Measurements from ENCODE around the gene RNF212B. TPM values are rescaled to one million over a fixed set of nuclear protein-coding genes. Genes with fewer than 3 reads are reported as not detected.

Gene RNF212B
- total and polyA plus RNA-seq, 2 donors (not counting 3 experiments of a cell fraction or from before 2014, with no cell fraction given) = not detected

DNA sequence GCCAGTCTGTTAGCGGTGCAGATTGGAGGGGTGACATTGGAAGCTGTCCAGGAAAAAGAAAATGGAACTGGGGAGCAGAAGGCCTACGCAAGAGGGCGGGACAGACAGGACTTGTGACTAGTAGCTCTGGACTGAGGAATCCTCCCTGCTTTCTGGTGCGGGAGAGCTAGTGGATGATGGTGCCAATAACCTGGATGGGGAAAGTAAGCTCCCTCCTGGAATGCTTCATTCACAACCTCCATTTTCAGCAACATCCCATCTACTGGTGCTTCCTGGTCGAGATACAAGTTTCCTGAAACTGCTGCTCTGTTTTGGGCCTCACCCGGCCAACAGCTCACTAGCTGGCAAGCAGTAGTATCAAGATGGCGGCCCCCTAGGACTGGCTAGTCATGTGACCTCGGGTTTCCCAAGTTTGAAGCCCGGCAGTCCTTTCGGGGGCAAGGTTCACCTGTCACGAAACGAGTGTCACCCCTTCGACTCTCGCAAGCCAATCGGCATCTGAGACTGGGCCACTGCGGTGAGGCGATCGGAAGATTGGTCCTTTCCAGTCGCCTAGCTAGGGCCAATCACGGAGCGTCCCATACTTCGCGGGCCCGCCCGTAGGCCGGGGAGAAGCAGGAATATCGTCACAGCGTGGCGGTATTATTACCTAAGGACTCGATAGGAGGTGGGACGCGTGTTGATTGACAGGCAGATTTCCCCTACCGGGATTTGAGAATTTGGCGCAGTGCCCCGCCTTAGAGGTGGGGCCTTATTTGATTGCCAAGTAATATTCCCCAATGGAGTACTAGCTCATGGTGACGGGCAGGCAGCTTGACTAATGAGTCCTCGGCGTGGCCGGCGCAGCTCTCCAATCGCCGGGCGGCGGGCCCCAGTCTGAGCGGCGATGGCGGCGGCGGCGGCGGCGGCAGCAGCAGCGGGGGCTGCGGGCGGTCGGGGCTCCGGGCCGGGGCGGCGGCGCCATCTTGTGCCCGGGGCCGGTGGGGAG is 83.1 kb downstream of the RNF212B start, which contains the start of gene PABPN1:
TSS of gene PABPN1 (plus strand) at position 874 of the 988 bp plus-strand sequence. CDS start at position 887, 13 bp downstream.
- dilution Hi-C loops (cut with MboI; ENCODE audit: extremely low pct_ligation_motif_present, low sequenced_read_pairs) = no loop called here
- H4K20me1 ChIP-seq (replicated peaks; ENCODE audit: control insufficient read depth, extremely low read depth, insufficient read depth, low read length) = no peaks in the 10 kb centered on the region
- peak within 1 kb of the TSS; percentile 77 for H3K27ac ChIP-seq (ENCODE audit: insufficient read depth, low read depth, low read length)
- peak; percentile 98 for FAIRE-seq
- TSS peak; percentile 87 for BruUV-seq (replicated peaks)
- peaks cover 27% of the 10 kb centered on the region for H3K79me2 ChIP-seq (ENCODE audit: control insufficient read depth, insufficient read depth, low read length)
- peak within 1 kb of the TSS; percentile 90 to 97 (median 95) for H3K4me3 ChIP-seq (replicated peaks in 1 of 3; ENCODE audit: insufficient read depth in 1 of 3, low read depth in 1 of 3, low read length in 3 of 3)
- H3K4me1 ChIP-seq (ENCODE audit: control insufficient read depth, extremely low read depth, insufficient read depth, low read length) = peaks cover 16% of the 10 kb centered on the region
- no peaks in the 10 kb centered on the region for H3K9me1 ChIP-seq (replicated peaks; ENCODE audit: control insufficient read depth, extremely low read depth, insufficient read depth, low read length)
- peak; percentile 100 for DNase-seq (ENCODE audit: low read depth, low spot score)
- intact Hi-C loops (cut with micrococcal nuclease) = loop anchor here (1.0 to 2.0 kb wide), 5 partner anchors 15 to 226 kb away; partner anchors contain the start of genes ACIN1, BCL2L2, C14orf119 and HOMEZ
- peak within 1 kb of the TSS; percentile 64 for H3K4me2 ChIP-seq (ENCODE audit: insufficient read depth, low read length)
- peak within 1 kb of the TSS; percentile 96 for H3K9ac ChIP-seq (replicated peaks; ENCODE audit: extremely low read depth, insufficient read depth, low read length)
- no peaks in the 10 kb centered on the region for H3K27me3 ChIP-seq (ENCODE audit: control insufficient read depth in 2 of 2, insufficient read depth in 2 of 2, low read length in 2 of 2)
- no peaks in the 10 kb centered on the region for H3K9me3 ChIP-seq (replicated peaks; ENCODE audit: control insufficient read depth, insufficient read depth, low read length)
- TF ChIP-seq POLR2AphosphoS5 (IDR thresholded peaks at IDR 0.05; ENCODE audit: insufficient read depth, low read depth, low read length) (peak; percentile 71), GATA2 (IDR thresholded peaks at IDR 0.05; ENCODE audit: insufficient read depth, insufficient read length, low read depth, low read length) (no peak), FOS (IDR thresholded peaks at IDR 0.05; ENCODE audit: borderline replicate concordance, insufficient read depth, low read length) (no peak), EZH2 (IDR thresholded peaks at IDR 0.05; ENCODE audit: borderline replicate concordance, low read depth, low read length, severe bottlenecking) (no peak), JUN (IDR thresholded peaks at IDR 0.05; ENCODE audit: borderline replicate concordance, insufficient read depth, insufficient read length, low read depth) (no peak), POLR2A (IDR thresholded peaks at IDR 0.05; ENCODE audit: low read depth, low read length) (peak; percentile 1), MYC (IDR thresholded peaks at IDR 0.05; ENCODE audit: low read depth, low read length) (no peak)
- TF ChIP-seq, protein P1, sequence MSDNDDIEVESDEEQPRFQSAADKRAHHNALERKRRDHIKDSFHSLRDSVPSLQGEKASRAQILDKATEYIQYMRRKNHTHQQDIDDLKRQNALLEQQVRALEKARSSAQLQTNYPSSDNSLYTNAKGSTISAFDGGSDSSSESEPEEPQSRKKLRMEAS (IDR thresholded peaks at IDR 0.05; ENCODE audit: insufficient read depth, insufficient read length) = peak; percentile 37
- TF ChIP-seq, protein P2, sequence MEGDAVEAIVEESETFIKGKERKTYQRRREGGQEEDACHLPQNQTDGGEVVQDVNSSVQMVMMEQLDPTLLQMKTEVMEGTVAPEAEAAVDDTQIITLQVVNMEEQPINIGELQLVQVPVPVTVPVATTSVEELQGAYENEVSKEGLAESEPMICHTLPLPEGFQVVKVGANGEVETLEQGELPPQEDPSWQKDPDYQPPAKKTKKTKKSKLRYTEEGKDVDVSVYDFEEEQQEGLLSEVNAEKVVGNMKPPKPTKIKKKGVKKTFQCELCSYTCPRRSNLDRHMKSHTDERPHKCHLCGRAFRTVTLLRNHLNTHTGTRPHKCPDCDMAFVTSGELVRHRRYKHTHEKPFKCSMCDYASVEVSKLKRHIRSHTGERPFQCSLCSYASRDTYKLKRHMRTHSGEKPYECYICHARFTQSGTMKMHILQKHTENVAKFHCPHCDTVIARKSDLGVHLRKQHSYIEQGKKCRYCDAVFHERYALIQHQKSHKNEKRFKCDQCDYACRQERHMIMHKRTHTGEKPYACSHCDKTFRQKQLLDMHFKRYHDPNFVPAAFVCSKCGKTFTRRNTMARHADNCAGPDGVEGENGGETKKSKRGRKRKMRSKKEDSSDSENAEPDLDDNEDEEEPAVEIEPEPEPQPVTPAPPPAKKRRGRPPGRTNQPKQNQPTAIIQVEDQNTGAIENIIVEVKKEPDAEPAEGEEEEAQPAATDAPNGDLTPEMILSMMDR (IDR thresholded peaks at IDR 0.05; ENCODE audit: extremely low read depth in 1 of 2, insufficient read depth in 1 of 2, low read depth in 1 of 2, low read length in 2 of 2) = no peak
- ChIA-PET POLR2A (interaction anchor here (0.9 to 2.0 kb wide), 3 partner anchors 14 to 226 kb away, joined by 3 to 13 read pairs (median 6); partner anchors contain the start of genes ACIN1, BCL2L2 and C14orf119), CTCF (interaction anchor here (0.7 to 2.9 kb wide), 16 partner anchors 8 to 252 kb away, joined by 3 to 20 read pairs (median 3); partner anchors contain the start of genes BCL2L2, HOMEZ and PPP1R3E)
- peak within 1 kb of the TSS; percentile 76 for H2AFZ ChIP-seq (ENCODE audit: low read depth, low read length)
- peaks cover 12 to 15% of the 10 kb centered on the region in 2 experiments for H3K36me3 ChIP-seq (ENCODE audit: control insufficient read depth in 2 of 2, extremely low read depth in 1 of 2, insufficient read depth in 2 of 2, low read length in 2 of 2)

All from endothelial cell of umbilical vein (primary cell).